ENCODE measurements around the gene IQGAP1. TPM values are rescaled to one million over a fixed set of nuclear protein-coding genes. Genes with fewer than 3 reads are reported as not detected.
A peak's percentile ranks its signal among the peaks of the same experiment; 100 is the strongest.

Gene IQGAP1
- polyA plus RNA-seq, 1 donor, result 198 TPM

GRCh38 chr15:90530250-90531051 lies 142.4 kb downstream of the IQGAP1 start:
- DNase-seq, result peak; percentile 66

- no peak for DNase-seq
Observed at GRCh38 chr15:90531147-90531546, 143.1 kb downstream of the IQGAP1 start.

- DNase-seq, result no peak
Observed at GRCh38 chr15:90535254-90535653, 147.2 kb downstream of the IQGAP1 start.

GRCh38 chr15:90539789-90540188 lies 151.7 kb downstream of the IQGAP1 start:
- no peak for DNase-seq

- DNase-seq, result no peak
Observed at GRCh38 chr15:90540768-90541167, 152.7 kb downstream of the IQGAP1 start.

GRCh38 chr15:90545095-90545494 lies 157.1 kb downstream of the IQGAP1 start:
- no peak for DNase-seq

- no peak for DNase-seq
Observed at GRCh38 chr15:90547540-90547939, 159.5 kb downstream of the IQGAP1 start.

- DNase-seq, result no peak
Observed at GRCh38 chr15:90550919-90551318, 162.9 kb downstream of the IQGAP1 start.

Other genes starting within 250 kb of the IQGAP1 start
- 43.0 TPM for gene SEMA4B, start 186.9 kb upstream of the IQGAP1 start, polyA plus RNA-seq (ENCODE audit: insufficient read length)
- gene CIB1, start 154.3 kb upstream of the IQGAP1 start, polyA plus RNA-seq (ENCODE audit: insufficient read length), result 49.4 TPM
- 5.8 TPM for gene GDPGP1, start 154.0 kb upstream of the IQGAP1 start, polyA plus RNA-seq (ENCODE audit: insufficient read length)
- gene TTLL13, start 138.7 kb upstream of the IQGAP1 start, polyA plus RNA-seq (ENCODE audit: insufficient read length), result 0.45 TPM
- 113 TPM for gene NGRN, start 122.6 kb upstream of the IQGAP1 start, polyA plus RNA-seq (ENCODE audit: insufficient read length)
- 5.4 TPM for gene ZNF774, start 36.0 kb upstream of the IQGAP1 start, polyA plus RNA-seq (ENCODE audit: insufficient read length)
- gene CRTC3, start 141.7 kb downstream of the IQGAP1 start, polyA plus RNA-seq (ENCODE audit: insufficient read length), result 30.5 TPM